Spinal cord (tissue), 10 donors: ENCODE results near the gene C19orf67. TPM values are rescaled to one million over a fixed set of nuclear protein-coding genes. Genes with fewer than 3 reads are reported as not detected.
A peak's percentile ranks its signal among the peaks of the same experiment; 100 is the strongest.
"Not testable (repeated sequence)": the region's sequence is repeated elsewhere in the genome, so short reads cannot be mapped to it uniquely, and the experiment has no call there.

ENCODE experiments used
- DNase-seq, 6 donors: peaks; one replicate each; pipeline versions ENCODE4 v3.0.0 to v3.0.0-alpha.2; 2013 to 2015; ENCODE audit warnings: low spot score in 6 of 6, low read depth in 4 of 6
- H3K27ac ChIP-seq: one replicate; pipeline ENCODE4 v1.5.1; 2013; ENCODE audit warnings: low read depth, low read length, control low read depth
- H3K27me3 ChIP-seq: one replicate; pipeline ENCODE4 v1.6.1; 2013; ENCODE audit warnings: low read length; ENCODE audit not compliant: control insufficient read depth, insufficient read depth
- H3K36me3 ChIP-seq: one replicate; pipeline ENCODE4 v1.6.1; 2013; ENCODE audit warnings: low read length; ENCODE audit not compliant: control insufficient read depth, insufficient read depth
- H3K4me1 ChIP-seq: one replicate; pipeline ENCODE4 v1.6.1; 2013; ENCODE audit warnings: low read length; ENCODE audit not compliant: control insufficient read depth, insufficient read depth
- H3K4me3 ChIP-seq: one replicate; pipeline ENCODE4 v1.5.1; 2013; ENCODE audit warnings: low read depth, low read length, control low read depth
- H3K9me3 ChIP-seq: one replicate; pipeline ENCODE4 v1.6.1; 2013; ENCODE audit warnings: low read length; ENCODE audit not compliant: control insufficient read depth, insufficient read depth
- WGBS: methylation state at CpG from one replicate; pipeline ENCODE4 v1.1.5; 2013; ENCODE audit warnings: missing lambda C conversion rate; ENCODE audit not compliant: insufficient coverage; 5-methylcytosine and 5-hydroxymethylcytosine counted together
- polyA plus RNA-seq, 2 donors: library from polyadenylated mRNA; unstranded; fragments of 120-200 nt; gene quantifications; one replicate each; pipeline ENCODE4 v1.2.1, GENCODE V29; 2013; ENCODE audit not compliant: insufficient read length in 2 of 2
- total RNA-seq, 2 donors: library from RNA; depleted of rRNA in 1 of 2; stranded (reverse); fragments of 120-200 nt in 1 of 2; fragments of >200 nt in 1 of 2; gene quantifications; one replicate each; pipeline versions ENCODE4 v1.2.3 to v1.2.4, GENCODE V29; 2013 to 2014
- donor health status: healthy.

The C19orf67 gene
- total and polyA plus RNA-seq, 4 donors = 0.21 to 0.22 TPM; not detected in 2

DNA sequence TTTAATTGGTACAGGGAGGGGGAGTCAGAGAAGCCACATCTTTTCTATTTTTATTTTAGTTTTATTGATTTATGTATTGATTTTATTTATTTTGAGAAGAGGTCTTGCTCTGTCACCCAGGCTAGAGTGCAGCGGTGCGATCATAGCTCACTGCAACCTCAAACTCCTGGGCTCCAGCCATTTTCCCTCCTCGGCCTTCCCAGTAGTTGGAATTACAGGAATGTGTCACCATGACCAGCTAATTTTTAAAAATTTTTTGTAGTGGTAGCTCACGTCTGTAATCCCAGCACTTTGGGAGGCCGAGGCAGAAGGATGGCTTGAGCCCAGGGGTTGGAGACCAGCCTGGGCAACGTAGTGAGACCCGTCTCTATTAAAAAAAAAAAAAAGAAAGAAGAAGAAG, 49.9 kb downstream of the C19orf67 start:
- no peak overlapping the region for H3K4me3 ChIP-seq
- no peaks in the 10 kb centered on the region for H3K9me3 ChIP-seq
- H3K36me3 ChIP-seq = no peaks in the 10 kb centered on the region
- DNase-seq = no peak
- H3K4me1 ChIP-seq = peaks cover 17% of the 10 kb centered on the region
- H3K27me3 ChIP-seq = peaks cover 6% of the 10 kb centered on the region
- no peak overlapping the region for H3K27ac ChIP-seq
- WGBS = 80% methylated on average over 2 of the region's 7 CpGs

DNA sequence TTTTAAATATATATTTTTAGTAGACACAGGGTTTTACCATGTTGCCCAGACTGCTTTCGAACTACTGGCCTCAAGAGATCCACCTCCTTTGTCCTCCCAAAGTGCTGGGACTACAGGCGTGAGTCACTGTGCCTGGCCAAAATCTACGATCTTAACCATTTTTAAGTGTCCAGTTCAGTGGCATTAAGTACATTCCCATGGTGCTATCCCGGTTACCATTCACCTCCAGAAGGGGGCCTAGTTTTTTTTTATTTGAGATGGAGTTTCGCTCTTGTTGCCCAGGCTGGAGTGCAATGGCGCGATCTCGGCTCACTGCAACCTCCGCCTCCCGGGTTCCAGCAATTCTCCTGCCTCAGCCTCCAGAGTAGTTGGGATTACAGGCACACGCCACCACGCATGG, 50.4 kb downstream of the C19orf67 start:
- not testable (repeated sequence) for H3K9me3 ChIP-seq, DNase-seq, H3K36me3 ChIP-seq, H3K27me3 ChIP-seq, H3K27ac ChIP-seq, H3K4me3 ChIP-seq
- H3K4me1 ChIP-seq = peaks cover 17% of the 10 kb centered on the region
- WGBS = 87% methylated on average over 8 of the region's 12 CpGs

DNA sequence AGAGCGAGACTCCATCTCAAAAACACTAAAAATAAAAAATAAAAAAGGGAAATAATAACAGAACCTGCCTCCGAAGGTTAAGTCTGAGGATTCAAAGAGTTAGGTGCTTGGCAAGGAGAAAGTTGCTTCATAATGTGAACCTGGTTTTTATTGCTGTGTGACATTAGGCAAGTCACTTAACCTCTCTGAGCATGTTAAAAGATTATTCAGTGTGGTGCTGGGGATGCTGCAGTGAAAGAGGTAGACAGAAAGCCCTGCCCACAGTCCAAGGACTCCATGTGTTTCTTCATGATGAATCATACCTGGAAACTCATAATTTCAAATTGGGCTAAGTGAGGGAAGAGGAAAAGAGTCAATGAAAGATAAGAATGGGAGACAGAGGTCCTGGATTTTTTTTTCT, 51.6 kb downstream of the C19orf67 start:
- no peak overlapping the region for H3K4me3 ChIP-seq
- no peaks in the 10 kb centered on the region for H3K9me3 ChIP-seq

DNA sequence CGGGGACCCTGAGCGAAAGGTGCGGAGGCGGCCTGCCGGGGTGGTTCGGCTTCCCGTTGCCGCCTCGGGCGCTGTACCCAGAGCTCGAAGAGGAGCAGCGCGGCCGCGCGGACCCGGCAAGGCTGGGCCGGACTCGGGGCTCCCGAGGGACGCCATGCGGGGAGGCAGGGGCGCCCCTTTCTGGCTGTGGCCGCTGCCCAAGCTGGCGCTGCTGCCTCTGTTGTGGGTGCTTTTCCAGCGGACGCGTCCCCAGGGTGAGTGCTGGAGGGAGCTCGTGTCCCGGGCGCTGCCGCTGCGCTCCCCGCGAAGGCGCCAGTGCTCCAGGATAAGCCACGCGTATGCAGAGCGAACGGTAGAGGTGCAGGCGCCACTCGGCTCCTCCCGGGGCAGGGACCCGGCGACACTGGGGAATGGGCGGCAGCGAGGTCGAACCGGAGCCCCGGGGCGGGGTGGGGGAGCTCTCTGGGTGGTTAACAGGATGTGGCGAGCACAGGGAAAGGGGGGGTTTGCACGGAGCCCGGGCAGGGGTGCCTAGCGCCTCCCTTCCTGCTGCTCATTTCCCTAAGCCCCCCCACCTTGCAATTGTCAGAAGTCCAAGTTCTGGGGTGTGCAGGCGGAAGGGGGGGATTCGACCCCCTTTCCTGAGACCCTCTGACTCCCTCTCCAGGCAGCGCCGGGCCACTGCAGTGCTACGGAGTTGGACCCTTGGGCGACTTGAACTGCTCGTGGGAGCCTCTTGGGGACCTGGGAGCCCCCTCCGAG, 53.7 kb downstream of the C19orf67 start, which contains the start of gene IL27RA:
Gene IL27RA (plus strand): TSS at position 44 of the 762 bp plus-strand sequence. CDS start 111 bp downstream, at position 155.
- WGBS = under 1% methylated on average over 53 of the region's 63 CpGs
- peaks cover 17% of the 10 kb centered on the region for H3K4me1 ChIP-seq
- H3K27ac ChIP-seq = no peak within 1 kb of the TSS
- no peaks in the 10 kb centered on the region for H3K9me3 ChIP-seq
- peak within 1 kb of the TSS; percentile 55 for H3K4me3 ChIP-seq
- H3K36me3 ChIP-seq = no peaks in the 10 kb centered on the region
- DNase-seq = peak in 4 of 6 donors; percentile 20 to 84 (median 56)
- H3K27me3 ChIP-seq = peaks cover 14% of the 10 kb centered on the region

More for the DNA sequence above, 51.6 kb downstream of the C19orf67 start:
- DNase-seq = no peak
- WGBS = 100% methylated on average over 1 of the region's 2 CpGs
- H3K27me3 ChIP-seq = peaks cover 10% of the 10 kb centered on the region
- H3K27ac ChIP-seq = no peak overlapping the region
- no peaks in the 10 kb centered on the region for H3K36me3 ChIP-seq
- H3K4me1 ChIP-seq = peaks cover 17% of the 10 kb centered on the region

Other genes with a start within 250 kb of the C19orf67 start
- 10 to 100 TPM in 1 of 2 donors, not detected in 1; 11.2 TPM for gene NANOS3, start 208.6 kb downstream of the C19orf67 start, total RNA-seq
- gene NANOS3, start 208.6 kb downstream of the C19orf67 start, polyA plus RNA-seq = 10 to 100 TPM; 23.1 to 24.6 TPM
- gene BRME1, start 179.7 kb downstream of the C19orf67 start, total RNA-seq = 1 to 10 TPM; 3.3 to 7.2 TPM
- gene BRME1, start 179.7 kb downstream of the C19orf67 start, polyA plus RNA-seq = 10 to 100 TPM; 14.7 to 15.5 TPM
- 10 to 100 TPM; 11.8 to 27.4 TPM for gene CC2D1A, start 179.6 kb downstream of the C19orf67 start, total RNA-seq
- 100 to 1,000 TPM in 1 of 2 donors, 10 to 100 TPM in 1; 81.1 to 112 TPM for gene CC2D1A, start 179.6 kb downstream of the C19orf67 start, polyA plus RNA-seq
- gene PODNL1, start 147.4 kb downstream of the C19orf67 start, total RNA-seq = 1 to 10 TPM in 1 of 2 donors, under 1 TPM in 1; 0.30 to 1.2 TPM
- 1 to 10 TPM; 5.0 to 7.5 TPM for gene PODNL1, start 147.4 kb downstream of the C19orf67 start, polyA plus RNA-seq
- gene DCAF15, start 133.3 kb downstream of the C19orf67 start, total RNA-seq = 10 to 100 TPM; 10.9 to 25.3 TPM
- gene DCAF15, start 133.3 kb downstream of the C19orf67 start, polyA plus RNA-seq = 10 to 100 TPM; 45.3 to 49.9 TPM
- gene RFX1, start 79.5 kb downstream of the C19orf67 start, total RNA-seq = 1 to 10 TPM; 2.6 to 5.8 TPM
- 10 to 100 TPM; 14.5 to 16.2 TPM for gene RFX1, start 79.5 kb downstream of the C19orf67 start, polyA plus RNA-seq
- not detected for gene RLN3, start 57.6 kb downstream of the C19orf67 start, total RNA-seq
- gene RLN3, start 57.6 kb downstream of the C19orf67 start, polyA plus RNA-seq = not detected
- gene IL27RA, start 54.0 kb downstream of the C19orf67 start, total RNA-seq = 1 to 10 TPM; 4.1 to 4.7 TPM
- gene IL27RA, start 54.0 kb downstream of the C19orf67 start, polyA plus RNA-seq = 1 to 10 TPM; 5.6 to 5.7 TPM
- gene PALM3, start 23.7 kb downstream of the C19orf67 start, total RNA-seq = 1 to 10 TPM; 1.7 to 4.0 TPM
- gene PALM3, start 23.7 kb downstream of the C19orf67 start, polyA plus RNA-seq = 10 to 100 TPM; 26.8 to 27.3 TPM
- gene MISP3, start 13.0 kb downstream of the C19orf67 start, total RNA-seq = 1 to 10 TPM; 1.2 to 5.2 TPM
- gene MISP3, start 13.0 kb downstream of the C19orf67 start, polyA plus RNA-seq = 10 to 100 TPM; 10.9 to 12.4 TPM
- gene SAMD1, start 5.0 kb upstream of the C19orf67 start, total RNA-seq = 10 to 100 TPM; 19.9 to 34.9 TPM
- gene SAMD1, start 5.0 kb upstream of the C19orf67 start, polyA plus RNA-seq = 10 to 100 TPM; 78.6 to 83.1 TPM
- 10 to 100 TPM; 44.1 to 77.8 TPM for gene PRKACA, start 32.0 kb upstream of the C19orf67 start, total RNA-seq
- gene PRKACA, start 32.0 kb upstream of the C19orf67 start, polyA plus RNA-seq = 100 to 1,000 TPM; 145 to 161 TPM
- 10 to 100 TPM in 1 of 2 donors, 1 to 10 TPM in 1; 2.7 to 11.5 TPM for gene ASF1B, start 50.8 kb upstream of the C19orf67 start, total RNA-seq
- gene ASF1B, start 50.8 kb upstream of the C19orf67 start, polyA plus RNA-seq = 1 to 10 TPM; 8.4 to 8.8 TPM
- gene ADGRL1, start 120.4 kb upstream of the C19orf67 start, total RNA-seq = 10 to 100 TPM; 31.9 to 55.6 TPM
- gene ADGRL1, start 120.4 kb upstream of the C19orf67 start, polyA plus RNA-seq = 100 to 1,000 TPM; 128 to 140 TPM